SHP77 (cell line): ENCODE measurements around the gene DHX30.
"Not testable (repeated sequence)": the region's sequence is repeated elsewhere in the genome, so short reads cannot be mapped to it uniquely, and the experiment has no call there.

Experiments used
- DNase-seq, 2 experiments: peaks; one replicate each; lab custom pipeline; 2025; lab: John Stamatoyannopoulos, UW

DHX30 gene, protein sequence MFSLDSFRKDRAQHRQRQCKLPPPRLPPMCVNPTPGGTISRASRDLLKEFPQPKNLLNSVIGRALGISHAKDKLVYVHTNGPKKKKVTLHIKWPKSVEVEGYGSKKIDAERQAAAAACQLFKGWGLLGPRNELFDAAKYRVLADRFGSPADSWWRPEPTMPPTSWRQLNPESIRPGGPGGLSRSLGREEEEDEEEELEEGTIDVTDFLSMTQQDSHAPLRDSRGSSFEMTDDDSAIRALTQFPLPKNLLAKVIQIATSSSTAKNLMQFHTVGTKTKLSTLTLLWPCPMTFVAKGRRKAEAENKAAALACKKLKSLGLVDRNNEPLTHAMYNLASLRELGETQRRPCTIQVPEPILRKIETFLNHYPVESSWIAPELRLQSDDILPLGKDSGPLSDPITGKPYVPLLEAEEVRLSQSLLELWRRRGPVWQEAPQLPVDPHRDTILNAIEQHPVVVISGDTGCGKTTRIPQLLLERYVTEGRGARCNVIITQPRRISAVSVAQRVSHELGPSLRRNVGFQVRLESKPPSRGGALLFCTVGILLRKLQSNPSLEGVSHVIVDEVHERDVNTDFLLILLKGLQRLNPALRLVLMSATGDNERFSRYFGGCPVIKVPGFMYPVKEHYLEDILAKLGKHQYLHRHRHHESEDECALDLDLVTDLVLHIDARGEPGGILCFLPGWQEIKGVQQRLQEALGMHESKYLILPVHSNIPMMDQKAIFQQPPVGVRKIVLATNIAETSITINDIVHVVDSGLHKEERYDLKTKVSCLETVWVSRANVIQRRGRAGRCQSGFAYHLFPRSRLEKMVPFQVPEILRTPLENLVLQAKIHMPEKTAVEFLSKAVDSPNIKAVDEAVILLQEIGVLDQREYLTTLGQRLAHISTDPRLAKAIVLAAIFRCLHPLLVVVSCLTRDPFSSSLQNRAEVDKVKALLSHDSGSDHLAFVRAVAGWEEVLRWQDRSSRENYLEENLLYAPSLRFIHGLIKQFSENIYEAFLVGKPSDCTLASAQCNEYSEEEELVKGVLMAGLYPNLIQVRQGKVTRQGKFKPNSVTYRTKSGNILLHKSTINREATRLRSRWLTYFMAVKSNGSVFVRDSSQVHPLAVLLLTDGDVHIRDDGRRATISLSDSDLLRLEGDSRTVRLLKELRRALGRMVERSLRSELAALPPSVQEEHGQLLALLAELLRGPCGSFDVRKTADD

DNA sequence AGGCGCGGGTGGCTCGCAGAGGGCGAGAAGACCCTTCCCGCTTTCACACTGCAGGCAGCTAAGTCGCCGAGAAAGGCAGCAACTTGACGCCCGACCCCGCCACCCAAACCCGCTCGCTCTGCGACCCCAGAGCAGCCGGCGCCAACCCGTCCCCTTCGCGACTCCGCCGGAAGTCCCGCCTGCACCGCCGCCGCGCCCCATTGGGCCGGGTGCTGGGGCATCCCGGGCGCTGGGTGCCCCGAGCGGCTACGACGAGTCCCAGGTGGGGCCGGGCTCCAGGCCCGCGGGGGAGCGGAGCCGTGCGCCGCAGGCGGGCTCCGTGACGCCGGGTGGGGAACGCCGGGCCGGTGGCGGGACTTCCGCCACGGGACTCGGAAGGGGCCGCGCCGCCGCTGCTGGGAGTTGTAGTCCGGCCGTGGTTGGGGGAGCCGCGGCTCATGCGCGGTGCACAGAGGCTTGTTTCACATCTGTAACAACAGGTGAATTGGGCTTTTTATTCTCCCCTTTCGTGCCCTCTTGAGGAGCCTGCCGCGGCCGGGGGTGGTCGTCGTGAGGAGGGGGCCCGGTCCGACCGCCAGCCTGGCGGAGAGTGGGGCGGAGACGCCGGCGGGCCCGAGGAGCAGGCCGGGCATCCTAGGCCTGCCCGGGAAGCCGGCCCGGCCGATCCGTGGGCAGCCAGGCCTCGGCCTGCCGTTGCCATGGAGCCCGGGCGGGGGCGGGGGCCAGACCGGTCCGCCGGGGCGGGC, at the start of gene DHX30:
DHX30 (plus strand) TSS at position 405 of the 746 bp plus-strand sequence. CDS start 7,546 bp downstream, outside the sequence.
- peak; percentile 89 to 91 for DNase-seq

DNA sequence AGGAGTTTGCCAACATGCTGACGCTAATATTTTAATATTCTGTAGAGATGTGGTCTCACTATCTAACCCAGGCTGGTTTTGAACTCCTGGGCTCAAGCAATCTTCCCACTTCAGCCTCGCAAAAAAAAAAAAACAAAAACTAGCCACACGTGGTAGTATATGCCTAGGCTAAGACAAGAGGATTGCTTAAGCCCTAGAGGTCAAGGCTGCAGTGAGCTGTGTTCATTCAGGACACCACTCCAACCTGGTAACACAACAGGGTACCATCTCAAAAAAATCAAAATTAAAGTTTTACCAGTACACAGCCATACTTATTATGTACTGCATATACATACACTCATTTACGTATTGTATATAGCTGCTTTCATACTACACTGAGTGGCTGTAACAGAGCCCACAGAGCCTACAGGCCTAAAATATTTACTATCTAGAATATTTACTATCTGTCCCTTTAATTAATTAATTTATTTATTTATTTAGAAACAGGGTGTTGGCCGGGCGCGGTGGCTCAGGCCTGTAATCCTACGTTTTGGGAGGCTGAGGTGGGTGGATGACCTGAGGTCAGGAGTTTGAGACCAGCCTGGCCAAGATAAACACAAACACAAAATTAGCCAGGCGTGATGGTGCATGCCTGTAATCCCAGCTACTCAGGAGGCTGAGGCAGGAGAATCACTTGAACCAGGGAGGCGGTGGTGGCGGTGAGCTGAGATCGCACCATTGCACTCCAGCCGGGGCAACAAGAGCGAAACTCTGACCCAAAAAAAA, 44.5 kb upstream of the DHX30 start:
- DNase-seq = no peak

DNA sequence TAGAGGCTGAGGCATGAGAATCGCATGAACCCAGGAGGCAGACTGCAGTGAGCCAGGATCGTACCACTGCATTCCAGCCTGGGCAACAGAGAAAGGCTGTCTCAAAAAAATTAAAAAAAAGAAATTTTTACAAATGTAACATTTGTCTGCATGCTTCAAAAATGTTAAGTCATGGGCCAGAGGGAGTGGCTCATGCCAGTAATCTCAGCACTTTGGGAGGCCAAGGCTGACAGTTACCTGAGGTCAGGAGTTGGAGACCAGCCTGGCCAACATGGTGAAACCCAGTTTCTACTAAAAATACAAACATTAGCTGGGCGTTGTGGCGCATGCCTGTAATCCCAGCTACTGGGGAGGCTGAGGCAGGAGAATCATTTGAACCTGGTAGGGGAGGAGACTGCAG, 42.7 kb upstream of the DHX30 start:
- DNase-seq = not testable (repeated sequence)

DNA sequence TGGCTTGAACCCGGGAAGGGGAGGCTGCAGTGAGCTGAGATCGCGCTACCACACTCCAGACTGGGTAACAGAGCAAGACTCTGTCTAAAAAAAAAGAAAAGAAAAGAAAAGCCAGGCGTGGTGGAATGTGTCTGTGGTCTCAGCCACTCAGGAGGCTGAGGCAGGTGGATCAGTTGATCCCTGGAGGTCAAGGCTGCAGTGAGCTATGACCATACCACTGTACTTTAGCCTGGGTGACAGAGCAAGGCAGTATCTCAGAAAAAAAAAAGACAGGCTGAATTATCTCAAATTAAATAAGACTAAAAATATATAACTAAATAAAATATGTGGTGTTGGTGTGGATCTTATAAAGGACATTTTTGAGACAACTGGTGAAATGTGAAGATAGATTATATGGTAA, 41.9 kb upstream of the DHX30 start:
- DNase-seq = no peak

DNA sequence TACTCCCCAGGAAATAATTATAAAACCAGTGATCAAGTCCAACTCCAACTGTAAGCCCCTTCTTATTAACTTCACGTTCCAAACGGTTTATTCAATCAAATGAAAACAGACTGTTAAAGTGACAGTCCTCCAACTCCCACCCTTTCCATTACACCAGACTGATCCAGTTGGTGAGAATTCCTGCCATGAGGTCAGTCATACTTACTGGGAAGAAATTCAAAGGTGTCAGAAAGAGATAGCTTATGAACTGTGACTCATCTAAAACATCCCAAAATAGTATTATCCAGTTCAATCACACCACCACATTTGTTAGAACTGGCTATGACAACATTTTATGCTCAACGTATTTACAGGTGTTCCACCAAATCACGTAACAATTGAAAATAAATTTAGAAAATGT, 40.7 kb upstream of the DHX30 start:
- no peak for DNase-seq

DNA sequence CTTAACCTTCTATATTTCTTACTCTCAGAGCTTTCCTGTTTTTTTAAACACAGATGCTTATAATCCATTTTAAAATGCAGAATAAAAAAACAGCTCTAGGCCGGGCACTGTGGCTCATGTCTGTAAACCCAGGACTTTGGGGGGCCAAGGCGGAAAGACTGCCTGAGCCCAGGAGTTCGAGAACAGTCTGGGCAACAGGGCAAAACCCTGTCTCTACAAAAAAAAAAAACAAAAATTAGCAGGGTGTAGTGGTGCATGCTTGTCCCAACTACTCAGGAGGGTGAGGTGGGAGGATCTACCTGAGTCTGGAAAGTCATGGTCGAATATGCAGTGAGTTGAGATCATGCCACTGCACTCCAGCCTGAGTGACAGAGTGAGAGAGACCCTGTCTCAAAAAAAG, 36.8 kb upstream of the DHX30 start:
- no peak for DNase-seq

DNA sequence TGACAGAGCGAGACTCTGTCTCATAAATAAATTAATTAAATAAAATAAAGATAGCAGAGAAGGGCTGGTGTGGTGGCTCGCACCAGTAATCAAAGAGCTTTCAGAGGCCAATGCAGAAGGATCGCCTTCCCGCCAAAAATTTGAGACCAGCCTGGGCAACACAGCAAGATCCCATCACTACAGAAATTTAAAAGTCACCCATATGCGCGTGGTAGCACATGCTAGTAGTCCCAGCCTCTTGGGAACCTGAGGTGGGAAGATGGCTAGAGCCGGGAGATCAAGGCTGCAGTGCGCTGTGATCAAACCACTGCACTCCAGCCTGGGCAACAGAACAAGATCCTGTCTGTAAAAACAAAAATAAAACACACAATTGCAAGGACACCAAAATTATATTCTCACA, 30.9 kb upstream of the DHX30 start:
- DNase-seq = no peak

DNA sequence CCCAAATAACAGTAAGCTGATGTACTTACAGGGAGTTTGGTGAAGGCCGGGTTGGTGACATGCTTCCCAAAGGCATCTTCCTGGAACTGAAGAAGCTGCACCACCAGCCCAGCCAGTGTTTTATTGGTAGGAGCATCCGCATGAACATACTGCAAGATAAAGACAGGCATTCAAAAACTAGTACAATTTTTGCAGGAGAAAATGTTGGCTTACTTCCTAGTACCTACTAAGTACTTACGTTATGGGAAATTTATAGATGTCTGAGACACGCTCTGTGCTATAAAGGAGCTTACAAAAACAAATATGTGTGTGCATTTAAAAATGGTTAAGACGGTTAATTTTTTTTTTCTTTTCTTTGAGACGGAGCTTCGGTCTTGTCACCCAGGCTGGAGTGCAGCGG, 30.1 kb upstream of the DHX30 start:
- DNase-seq = no peak

DNA sequence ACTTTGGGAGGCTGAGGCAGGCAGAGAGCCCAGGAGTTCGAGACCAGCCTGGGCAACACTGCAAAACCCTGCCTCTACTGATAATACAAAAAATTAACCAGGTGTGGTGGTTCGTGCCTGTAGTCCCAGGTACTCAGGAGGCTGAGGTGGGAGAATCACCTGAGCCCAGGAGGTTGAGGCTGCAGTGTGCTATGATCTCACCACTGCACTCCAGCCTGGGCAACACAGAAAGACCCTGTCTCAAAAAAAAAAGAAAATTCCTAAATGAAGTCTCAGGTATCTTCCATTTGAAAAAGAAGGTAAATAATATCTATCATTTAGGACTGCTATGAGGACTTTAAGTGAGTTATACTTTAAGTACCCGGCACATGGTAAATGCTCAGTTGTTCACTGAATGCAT, 24.2 kb upstream of the DHX30 start:
- no peak for DNase-seq

DNA sequence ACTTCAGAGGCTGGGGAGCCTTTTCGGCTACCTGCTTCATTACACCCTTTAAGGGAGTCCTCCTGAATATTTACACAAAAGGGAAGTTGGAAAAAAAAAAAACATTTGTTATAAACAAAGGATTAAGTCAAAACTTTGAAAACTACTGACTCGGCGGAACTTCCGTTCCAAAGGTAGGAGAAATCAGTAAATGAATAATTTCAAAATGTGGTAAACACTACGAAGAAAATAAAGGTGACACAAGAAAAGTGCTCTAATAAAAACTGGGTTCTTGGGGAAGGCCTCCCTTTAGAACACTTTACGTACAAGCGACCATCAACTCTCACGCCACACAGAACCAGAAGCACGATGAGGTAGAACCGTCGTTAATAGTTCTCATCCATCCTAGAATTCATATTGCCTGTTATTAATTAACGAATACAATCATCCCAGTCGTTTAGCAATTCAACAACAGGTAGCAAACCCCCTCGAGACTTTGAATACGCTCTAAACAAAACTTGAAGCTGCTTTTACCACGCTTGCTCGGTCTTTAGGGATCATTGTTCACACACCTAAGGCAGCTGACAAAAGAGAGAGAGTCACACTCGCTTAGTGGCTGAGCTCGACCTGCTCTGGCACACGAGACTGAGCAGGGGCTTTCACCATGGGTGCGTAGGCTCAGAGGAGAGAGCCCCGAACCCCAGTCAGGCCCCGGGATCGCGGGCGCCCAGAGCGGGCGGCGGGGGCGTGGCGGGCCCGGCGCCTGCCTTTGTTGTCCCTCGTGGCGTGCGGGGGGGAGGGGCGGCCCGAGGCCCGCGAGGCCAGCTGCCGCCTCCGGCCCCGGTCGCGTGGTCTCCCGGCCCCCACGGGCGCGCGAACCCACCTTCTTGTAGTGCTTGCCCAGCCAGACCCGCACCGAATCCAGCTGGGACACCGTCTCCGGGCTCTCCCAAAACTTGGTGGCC, 21.9 kb upstream of the DHX30 start:
- DNase-seq = peak; percentile 48 to 76

DNA sequence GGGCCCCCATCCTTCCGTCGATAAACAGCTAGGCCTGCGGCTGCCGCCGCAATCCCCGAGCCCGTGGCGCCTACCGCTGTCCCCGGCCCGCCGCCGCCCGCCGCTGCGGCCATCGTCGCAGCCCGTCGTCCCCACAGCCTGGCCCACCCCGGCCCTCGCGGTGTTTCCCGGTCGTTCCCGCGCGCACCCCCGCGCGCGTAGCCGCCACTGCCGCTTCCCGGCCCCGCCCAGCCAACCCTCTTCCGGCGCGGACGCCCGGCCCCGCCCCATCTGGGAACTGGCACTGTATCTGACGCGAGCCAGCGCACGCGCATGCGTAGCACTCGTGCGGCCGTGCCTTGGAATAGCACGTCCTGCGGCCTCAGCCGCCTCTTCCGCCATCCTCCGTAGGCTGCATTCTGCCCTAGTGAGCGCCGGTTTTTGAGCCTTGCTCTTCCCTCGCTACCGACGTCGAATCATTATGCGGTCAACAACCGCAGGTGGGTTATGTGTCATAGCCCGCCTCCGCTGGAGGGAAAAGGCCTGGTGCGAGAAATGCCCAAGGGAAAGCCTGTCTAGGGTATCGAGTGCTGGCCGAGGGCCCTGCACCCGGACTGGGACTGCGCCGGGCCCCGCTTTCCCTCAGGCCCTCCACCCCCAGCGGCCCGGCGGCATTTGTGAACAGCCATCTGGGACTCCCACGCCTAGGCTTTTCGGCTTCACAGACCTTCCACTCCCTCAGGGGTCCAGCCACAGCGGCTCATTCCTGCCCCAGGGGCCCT, 21.1 kb upstream of the DHX30 start, which contains the start of gene SMARCC1:
SMARCC1 (minus strand) TSS at position 209 of the 761 bp plus-strand sequence; CDS start at position 113, 96 bp downstream.
- peak; percentile 98 for DNase-seq

DNA sequence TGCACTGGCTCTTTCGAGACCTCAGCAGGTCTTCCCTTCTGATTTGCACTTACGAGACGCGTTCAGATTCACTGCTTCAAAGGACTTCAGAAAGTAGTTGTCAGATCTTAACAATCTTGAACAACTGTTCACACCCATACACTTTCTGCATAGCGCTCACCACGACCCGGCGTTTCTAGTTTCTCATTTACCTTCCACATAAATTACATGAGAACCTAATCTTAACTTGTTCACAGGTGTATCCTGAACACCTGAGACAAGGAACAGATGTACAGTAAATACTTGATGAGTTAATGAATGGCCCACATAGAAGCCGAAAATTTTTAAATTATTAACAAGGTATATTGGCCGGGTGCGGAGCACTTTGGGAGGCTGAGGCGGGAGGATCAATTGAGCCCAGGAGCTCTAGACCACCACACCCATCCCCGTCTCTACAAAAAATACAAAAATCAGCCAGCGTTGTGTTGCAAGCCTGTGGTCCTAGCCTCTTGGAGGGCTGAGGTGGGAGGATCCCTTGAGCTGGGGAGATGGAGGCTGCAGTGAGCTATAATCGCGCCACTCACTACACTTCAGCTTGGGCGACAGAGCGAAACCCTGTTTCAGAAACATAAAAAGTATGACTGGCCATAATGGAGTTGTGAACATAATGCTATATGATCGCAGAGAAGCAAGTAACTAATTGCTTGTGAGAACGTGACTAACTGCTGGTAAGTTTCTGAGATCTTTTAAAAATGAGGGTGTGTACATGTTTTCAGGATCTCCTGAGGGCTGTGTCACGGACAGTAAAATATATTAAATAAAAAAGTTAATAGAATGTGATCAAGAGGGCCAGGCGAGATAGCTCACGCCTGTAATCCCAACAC, 20.3 kb upstream of the DHX30 start:
- peak; percentile 7 to 10 for DNase-seq

DNA sequence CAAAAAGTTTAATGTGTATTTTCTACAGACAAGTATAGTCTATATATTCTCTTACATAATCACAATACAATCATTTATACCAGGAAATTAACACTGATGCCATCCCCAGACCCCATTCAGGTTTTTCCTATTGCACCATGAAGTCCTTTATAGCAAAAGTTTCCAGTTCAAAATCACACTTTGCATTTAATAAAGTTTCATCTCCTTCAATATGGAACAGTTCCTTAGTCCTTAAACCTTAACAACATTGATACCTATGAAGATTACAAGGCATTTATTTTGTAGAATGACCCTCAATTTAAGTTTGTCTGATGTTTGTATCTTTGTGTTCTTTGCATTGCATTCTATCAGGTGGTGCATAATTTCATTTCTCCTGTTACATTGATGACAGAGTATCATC, 19.3 kb upstream of the DHX30 start:
- DNase-seq = no peak

DNA sequence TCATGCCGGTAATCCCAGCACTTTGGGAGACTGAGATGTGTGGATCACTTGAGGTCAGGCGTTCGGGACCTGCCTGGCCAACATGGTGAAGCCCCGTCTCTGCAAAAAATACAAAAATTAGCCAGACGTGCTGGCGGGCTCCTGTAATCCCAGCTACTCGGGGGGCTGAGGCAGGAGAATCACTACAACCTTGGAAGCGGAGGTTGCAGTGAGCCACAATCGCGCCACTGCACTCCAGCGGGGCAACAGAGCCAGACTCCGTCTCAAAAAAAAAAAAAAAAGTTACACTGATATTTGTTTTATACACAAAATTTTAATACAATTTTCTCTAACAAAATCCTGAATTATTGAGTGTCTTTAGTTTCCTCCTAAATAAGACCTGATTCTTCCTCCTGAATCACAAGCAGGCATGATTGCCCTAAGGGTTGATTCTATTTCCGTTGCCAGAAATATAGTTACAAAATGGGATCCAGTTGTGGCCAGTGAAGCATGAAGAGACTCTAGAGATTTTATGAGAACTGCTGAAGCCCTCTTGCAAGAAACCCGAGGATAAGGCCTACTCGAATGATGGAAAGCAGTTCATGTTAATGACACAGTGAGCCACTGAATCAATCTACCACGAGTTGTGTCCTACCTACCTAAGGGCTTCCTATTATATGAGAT, 11.6 kb upstream of the DHX30 start:
- no peak for DNase-seq

DNA sequence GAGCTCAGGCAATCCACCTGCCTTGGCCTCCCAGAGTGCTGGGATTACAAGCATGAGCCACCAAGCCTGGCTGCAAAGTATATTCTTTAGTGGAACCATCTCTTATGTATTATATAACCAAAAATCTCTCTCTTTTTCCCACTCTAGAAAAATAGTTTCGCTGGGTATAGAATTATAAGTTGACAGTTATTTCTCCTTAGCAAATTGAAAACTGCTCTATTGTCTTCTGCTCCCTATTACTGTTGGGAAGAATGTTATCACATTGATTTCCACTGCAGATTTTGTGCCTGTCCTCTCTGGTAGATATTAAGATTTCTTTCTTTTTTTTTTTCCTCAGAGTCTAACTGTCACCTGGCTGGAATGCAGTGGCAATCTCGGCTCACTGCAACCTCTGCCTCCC, 10.2 kb upstream of the DHX30 start:
- no peak for DNase-seq

DNA sequence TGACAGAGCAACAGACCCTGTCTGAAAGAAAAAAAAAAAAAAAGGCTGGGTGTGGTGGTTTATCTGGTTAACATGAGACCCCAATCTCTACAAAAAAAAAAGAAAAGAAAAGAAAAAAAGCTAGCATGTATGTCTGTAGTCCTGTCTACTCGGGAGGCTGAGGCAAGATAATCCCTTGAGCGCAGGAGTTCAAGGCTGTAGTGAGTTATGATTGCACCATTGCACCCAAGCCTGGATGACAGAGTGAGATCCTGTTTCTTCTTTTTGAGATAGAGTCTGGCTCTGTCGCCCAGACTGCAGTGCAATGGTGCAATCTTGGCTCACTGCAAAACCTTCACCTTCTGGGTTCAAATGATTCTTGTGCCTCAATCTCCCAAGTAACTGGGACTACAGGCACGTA, 8.4 kb upstream of the DHX30 start:
- no peak for DNase-seq

DNA sequence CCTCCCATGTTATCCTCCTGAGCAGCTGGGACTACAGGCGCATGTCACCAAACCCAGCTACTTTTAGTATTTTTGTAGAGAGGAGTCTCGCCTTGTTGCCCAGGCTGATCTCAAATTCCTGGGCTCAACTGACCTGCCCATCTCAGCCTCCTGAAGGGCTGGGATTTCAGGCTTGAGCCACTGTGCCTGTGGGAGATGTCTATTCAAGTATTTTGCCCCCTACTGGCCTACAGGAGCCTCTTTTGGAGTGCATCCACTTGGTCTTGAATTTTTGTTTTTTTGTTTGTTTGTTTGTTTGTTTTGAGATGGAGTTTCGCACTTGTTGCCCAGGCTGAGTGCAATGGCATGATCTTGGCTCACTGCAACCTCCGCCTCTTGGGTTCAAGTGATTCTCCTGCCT, 3.2 kb upstream of the DHX30 start:
- peak in 1 of 2 experiments; percentile 29 for DNase-seq
